Suprapubic skin (tissue), 4 donors: Measurements from ENCODE around the gene GRID2. TPM values are rescaled to one million over a fixed set of nuclear protein-coding genes. Genes with fewer than 3 reads are reported as not detected.

ENCODE experiments used
- DNase-seq, 2 donors: peaks; one replicate each; pipeline ENCODE4 v3.0.0-alpha.2; 2019; ENCODE audit warnings: low spot score in 2 of 2
- H3K27ac ChIP-seq: fragments of 200-600 bp; sonication (generic); one replicate; pipeline ENCODE4 v1.5.1; 2019
- H3K27me3 ChIP-seq: fragments of 200-600 bp; sonication (generic); one replicate; pipeline ENCODE4 v1.5.1; 2019
- H3K36me3 ChIP-seq: fragments of 200-600 bp; sonication (generic); one replicate; pipeline ENCODE4 v1.5.1; 2019
- H3K4me1 ChIP-seq: fragments of 200-600 bp; sonication (generic); one replicate; pipeline ENCODE4 v1.5.1; 2019
- H3K4me3 ChIP-seq: fragments of 200-600 bp; sonication (generic); one replicate; pipeline ENCODE4 v1.5.1; 2019; ENCODE audit warnings: mild to moderate bottlenecking
- H3K9me3 ChIP-seq: fragments of 200-600 bp; sonication (generic); one replicate; pipeline ENCODE4 v1.5.1; 2019
- CTCF ChIP-seq, 2 donors: fragments of 200-600 bp in 1 of 2; fragments of 450-650 bp in 1 of 2; sonication (generic) in 1 of 2; IDR thresholded peaks; one replicate each; pipeline ENCODE4 v1.5.1; 2016 to 2019; ENCODE audit warnings: antibody characterized with exemption in 2 of 2, mild to moderate bottlenecking in 1 of 2, moderate library complexity in 1 of 2
- EP300 ChIP-seq: sonication (generic); formaldehyde crosslinking; IDR thresholded peaks from one replicate; pipeline ENCODE4 v1.6.1; 2017; ENCODE audit warnings: antibody characterized with exemption
- POLR2A ChIP-seq, 2 donors: fragments of 450-650 bp; IDR thresholded peaks; one replicate each; pipeline ENCODE4 v1.6.1; 2017; ENCODE audit warnings: antibody characterized with exemption in 2 of 2, mild to moderate bottlenecking in 2 of 2, moderate library complexity in 2 of 2
- POLR2AphosphoS5 ChIP-seq, 3 donors: sonication (generic); formaldehyde crosslinking; IDR thresholded peaks; one replicate each; pipeline ENCODE4 v1.6.1; 2017; ENCODE audit warnings: antibody characterized with exemption in 3 of 3
- WGBS: methylation state at CpG from one replicate; pipeline ENCODE4 v1.1.5; 2018; 5-methylcytosine and 5-hydroxymethylcytosine counted together
- total RNA-seq, 4 donors: library from RNA; depleted of rRNA; stranded (reverse); fragments of >200 nt; gene quantifications; one replicate each; pipeline ENCODE4 v1.1.0, GENCODE V29; 2016

GRID2 gene
- total RNA-seq, 4 donors from 2014 or later = not detected

DNA sequence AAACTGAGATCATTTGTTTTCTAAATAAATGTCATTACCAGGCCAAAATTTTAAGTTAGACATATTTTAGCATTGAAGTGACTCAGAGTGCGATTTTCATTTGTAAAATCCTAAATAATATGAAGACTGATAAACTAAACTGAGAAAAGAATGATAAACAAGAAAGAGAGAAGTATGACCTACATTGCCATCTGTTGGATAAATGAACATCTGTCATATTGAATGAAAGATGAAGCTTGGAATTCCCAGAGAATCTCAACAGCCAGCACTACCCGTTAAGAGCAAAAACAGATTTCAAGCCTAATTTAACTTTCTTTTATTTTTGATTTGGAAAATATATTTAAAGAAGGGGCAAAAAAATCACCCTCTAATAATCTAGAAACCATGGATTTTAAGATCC is 933.8 kb downstream of the GRID2 start:
- Histone ChIP-seq H3K27me3 (no peaks in the 10 kb centered on the region), H3K36me3 (no peaks in the 10 kb centered on the region), H3K4me3 (no peak overlapping the region), H3K9me3 (no peaks in the 10 kb centered on the region), H3K4me1 (no peaks in the 10 kb centered on the region), H3K27ac (no peak overlapping the region)
- TF ChIP-seq EP300 = no peak
- no peak for TF ChIP-seq CTCF (IDR thresholded peaks at IDR 0.05)
- TF ChIP-seq POLR2AphosphoS5 (IDR thresholded peaks at IDR 0.05) = no peak
- no peak for TF ChIP-seq POLR2A (IDR thresholded peaks at IDR 0.05)
- DNase-seq = no peak
- 65% methylated on average over 2 of the region's 2 CpGs for WGBS

- H3K27me3 ChIP-seq = no peaks in the 10 kb centered on the region
- no peak for DNase-seq
- H3K27ac ChIP-seq = no peak overlapping the region
- WGBS = 93% methylated on average over 2 of the region's 2 CpGs
- H3K36me3 ChIP-seq = no peaks in the 10 kb centered on the region
- TF ChIP-seq POLR2A (IDR thresholded peaks at IDR 0.05) = no peak
- no peak for TF ChIP-seq CTCF (IDR thresholded peaks at IDR 0.05)
- TF ChIP-seq EP300 = no peak
- no peak for TF ChIP-seq POLR2AphosphoS5 (IDR thresholded peaks at IDR 0.05)
- no peak overlapping the region for H3K4me3 ChIP-seq
- H3K9me3 ChIP-seq = no peaks in the 10 kb centered on the region
- no peaks in the 10 kb centered on the region for H3K4me1 ChIP-seq
Measured at GRCh38 chr4:93243262-93243661, 939.5 kb downstream of the GRID2 start.

DNA sequence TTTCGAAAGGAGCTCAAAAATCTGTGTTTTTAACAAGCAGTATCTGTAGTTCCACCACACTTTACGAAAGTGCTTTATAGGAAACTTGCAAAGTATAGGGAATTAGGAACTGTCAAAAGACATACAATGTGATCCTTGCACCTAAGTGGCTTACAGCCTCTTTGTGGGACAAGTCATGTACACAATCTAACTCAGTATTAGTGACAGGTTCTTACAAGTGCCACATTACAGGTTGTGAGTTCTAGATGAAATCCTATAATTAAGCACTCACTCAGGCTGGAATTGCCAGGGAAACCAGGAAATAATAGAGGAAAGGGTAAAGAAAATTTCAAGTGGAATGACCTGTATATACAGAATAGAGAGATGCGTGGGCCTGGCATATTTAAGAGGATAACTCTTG is 957.4 kb downstream of the GRID2 start:
- WGBS = 90% methylated on average over 3 of the region's 3 CpGs
- no peaks in the 10 kb centered on the region for H3K9me3 ChIP-seq
- H3K36me3 ChIP-seq = no peaks in the 10 kb centered on the region
- no peak for DNase-seq
- H3K27me3 ChIP-seq = no peaks in the 10 kb centered on the region
- H3K4me1 ChIP-seq = no peaks in the 10 kb centered on the region
- no peak overlapping the region for H3K27ac ChIP-seq
- no peak overlapping the region for H3K4me3 ChIP-seq
- TF ChIP-seq CTCF (IDR thresholded peaks at IDR 0.05) = no peak
- TF ChIP-seq POLR2A (IDR thresholded peaks at IDR 0.05) = no peak
- TF ChIP-seq EP300 = no peak
- no peak for TF ChIP-seq POLR2AphosphoS5 (IDR thresholded peaks at IDR 0.05)

DNA sequence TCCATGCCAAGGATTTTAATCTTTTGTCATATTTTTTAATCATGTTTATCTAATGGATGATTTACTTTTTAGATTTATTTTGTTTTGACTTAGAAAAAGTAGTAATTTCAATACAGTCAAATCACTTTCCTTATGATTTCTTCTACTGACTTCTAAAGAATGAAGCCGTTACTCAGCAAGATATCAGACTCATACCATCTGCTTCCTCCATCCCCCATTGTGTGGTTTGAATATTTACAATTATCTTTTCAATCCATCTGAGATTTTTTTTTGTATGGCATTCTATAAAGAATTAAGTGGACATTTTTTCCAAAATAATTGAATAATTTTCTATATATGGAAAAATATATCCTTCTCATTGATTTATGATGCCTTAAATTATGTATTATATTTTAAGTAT is 959.4 kb downstream of the GRID2 start:
- no peak overlapping the region for H3K27ac ChIP-seq
- H3K27me3 ChIP-seq = no peaks in the 10 kb centered on the region
- no peak for TF ChIP-seq POLR2AphosphoS5 (IDR thresholded peaks at IDR 0.05)
- no peak for TF ChIP-seq POLR2A (IDR thresholded peaks at IDR 0.05)
- no peak for TF ChIP-seq EP300
- TF ChIP-seq CTCF (IDR thresholded peaks at IDR 0.05) = no peak
- no peak for DNase-seq
- no peaks in the 10 kb centered on the region for H3K9me3 ChIP-seq
- no peak overlapping the region for H3K4me3 ChIP-seq
- H3K4me1 ChIP-seq = no peaks in the 10 kb centered on the region
- H3K36me3 ChIP-seq = no peaks in the 10 kb centered on the region
- WGBS = 71% methylated on average over 1 of the region's 1 CpG

DNA sequence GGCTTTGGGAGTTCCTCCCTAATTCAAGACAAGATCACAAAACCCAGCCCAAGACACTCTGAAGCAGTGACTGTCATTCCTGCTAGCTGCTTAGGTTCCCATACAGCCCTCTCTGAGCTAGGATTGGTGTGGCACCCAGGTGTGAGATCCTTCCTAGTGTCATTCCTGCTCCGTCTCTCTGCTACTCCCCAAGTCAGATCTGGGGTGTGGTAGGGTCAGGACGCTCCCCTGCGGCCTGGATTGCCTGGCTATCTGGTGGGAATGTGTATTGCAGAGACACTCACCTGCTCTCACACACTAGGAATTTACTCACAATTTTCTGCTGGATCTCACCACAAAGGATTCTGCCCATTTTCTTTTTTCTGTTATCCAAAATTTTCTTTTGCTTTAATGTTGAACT is 964.0 kb downstream of the GRID2 start:
- H3K27ac ChIP-seq = no peak overlapping the region
- TF ChIP-seq EP300 = no peak
- no peak for TF ChIP-seq POLR2A (IDR thresholded peaks at IDR 0.05)
- TF ChIP-seq CTCF (IDR thresholded peaks at IDR 0.05) = no peak
- TF ChIP-seq POLR2AphosphoS5 (IDR thresholded peaks at IDR 0.05) = no peak
- H3K4me3 ChIP-seq = no peak overlapping the region
- H3K36me3 ChIP-seq = no peaks in the 10 kb centered on the region
- DNase-seq = no peak
- no peaks in the 10 kb centered on the region for H3K9me3 ChIP-seq
- no peaks in the 10 kb centered on the region for H3K27me3 ChIP-seq
- H3K4me1 ChIP-seq = no peaks in the 10 kb centered on the region
- 93% methylated on average over 3 of the region's 3 CpGs for whole genome bisulfite sequencing
